ENCODE data around the gene C6orf89. TPM values are rescaled to one million over a fixed set of nuclear protein-coding genes. Genes with fewer than 3 reads are reported as not detected.

Gene C6orf89
- total RNA-seq, 5 donors from 2014 or later (not counting 1 experiment from before 2014, with no cell fraction given) = 32.6 to 57.9 (median 46.1) TPM

DNA sequence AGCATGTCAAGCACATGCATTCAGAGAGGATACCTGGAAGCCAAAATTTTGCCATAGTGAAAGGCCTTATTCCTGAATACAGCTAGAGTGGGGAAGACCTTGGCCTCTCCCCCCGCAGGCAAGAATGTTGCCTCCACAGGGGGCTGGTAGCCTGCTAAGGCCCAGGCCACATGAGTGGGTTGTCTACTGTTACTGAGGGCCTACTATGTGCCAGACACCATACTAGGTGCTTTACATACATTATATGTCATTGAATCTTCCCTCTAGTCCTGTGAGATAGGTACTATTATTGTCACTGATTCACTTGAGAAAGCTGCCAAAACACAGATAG is 68.1 kb downstream of the C6orf89 start:
- H3K9me3 ChIP-seq = no peaks in the 10 kb centered on the region
- H3K4me1 ChIP-seq (ENCODE audit: control insufficient read depth in 1 of 2, extremely low read depth in 1 of 2, insufficient read depth in 2 of 2, low read length in 2 of 2) = peaks cover 24 to 50% of the 10 kb centered on the region in 2 experiments
- Mint-ChIP-seq H3K4me1 (peaks cover 51 to 60% (median 59%) of the 10 kb centered on the region in 3 donors), H3K4me3 (peak overlapping the region; percentile 73 to 81 (median 79)), H3K36me3 (no peaks in the 10 kb centered on the region), H3K27me3 (no peaks in the 10 kb centered on the region), H3K9me3 (no peaks in the 10 kb centered on the region), H3K27ac (peak overlapping the region; percentile 86 to 88)
- ATAC-seq (replicated peaks in 1 of 4) (peak in 1 of 4 experiments; percentile 6), DNase-seq (no peak)
- H3K27me3 ChIP-seq (replicated peaks in 1 of 2; ENCODE audit: control insufficient read depth in 2 of 2, extremely low read depth in 1 of 2, insufficient read depth in 2 of 2, low read length in 1 of 2) = no peaks in the 10 kb centered on the region
- H3K27ac ChIP-seq (ENCODE audit: low read length) = no peak overlapping the region
- ChIA-PET POLR2A (no interaction called here), CTCF (no interaction called here)
- H3K36me3 ChIP-seq (ENCODE audit: control insufficient read depth in 2 of 2, extremely low read depth in 1 of 2, insufficient read depth in 1 of 2, low read length in 1 of 2) = no peaks in the 10 kb centered on the region
- peak overlapping the region in 1 of 2 donors; percentile 18 for H3K4me3 ChIP-seq (ENCODE audit: control insufficient read depth in 1 of 2, extremely low read depth in 1 of 2, low read length in 1 of 2)
- WGBS (ENCODE audit: insufficient coverage) = no CpG with 5 or more reads among the region's 1 CpG

DNA sequence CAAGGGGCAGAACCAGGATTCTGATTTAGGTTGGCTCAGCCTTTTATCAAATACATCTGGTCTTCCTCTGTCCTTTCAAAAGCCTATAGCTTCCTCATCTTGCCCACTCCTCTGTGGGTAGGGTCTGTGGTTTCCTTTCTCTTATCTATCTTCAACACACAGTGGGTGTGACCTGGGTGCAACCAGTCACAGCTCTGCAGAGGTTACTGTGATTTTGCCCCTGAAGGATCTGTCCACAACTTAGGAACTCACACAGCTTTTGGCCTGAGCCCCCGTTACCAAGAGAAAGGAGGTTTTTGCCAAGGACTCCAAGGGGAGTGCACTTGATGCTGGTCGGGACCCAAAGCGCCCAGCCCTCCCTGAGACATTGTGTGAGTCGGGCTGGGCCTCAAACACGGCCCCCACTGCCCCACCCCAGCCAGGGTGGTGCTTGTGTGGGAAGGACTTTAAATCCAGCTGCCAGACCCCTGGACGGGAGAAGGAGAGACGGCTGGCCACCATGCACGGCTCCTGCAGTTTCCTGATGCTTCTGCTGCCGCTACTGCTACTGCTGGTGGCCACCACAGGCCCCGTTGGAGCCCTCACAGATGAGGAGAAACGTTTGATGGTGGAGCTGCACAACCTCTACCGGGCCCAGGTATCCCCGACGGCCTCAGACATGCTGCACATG is 68.6 kb downstream of the C6orf89 start, which contains the start of gene PI16:
Gene PI16, plus strand, starts transcription at position 477 of the 670 bp plus-strand sequence. Its CDS starts 23 bp downstream, at position 500.
- WGBS (ENCODE audit: insufficient coverage) = 59% methylated on average over 6 of the region's 14 CpGs
- Mint-ChIP-seq H3K27ac (peak within 1 kb of the TSS; percentile 86 to 88), H3K4me1 (peaks cover 47 to 55% (median 54%) of the 10 kb centered on the region in 3 donors), H3K4me3 (peak within 1 kb of the TSS; percentile 73 to 81 (median 79)), H3K36me3 (no peaks in the 10 kb centered on the region), H3K9me3 (no peaks in the 10 kb centered on the region), H3K27me3 (no peaks in the 10 kb centered on the region)
- Histone ChIP-seq H3K4me1 (ENCODE audit: control insufficient read depth in 1 of 2, extremely low read depth in 1 of 2, insufficient read depth in 2 of 2, low read length in 2 of 2) (peaks cover 24 to 48% of the 10 kb centered on the region in 2 experiments), H3K27ac (ENCODE audit: low read length) (no peak within 1 kb of the TSS), H3K36me3 (ENCODE audit: control insufficient read depth in 2 of 2, extremely low read depth in 1 of 2, insufficient read depth in 1 of 2, low read length in 1 of 2) (no peaks in the 10 kb centered on the region), H3K4me3 (ENCODE audit: control insufficient read depth in 1 of 2, extremely low read depth in 1 of 2, low read length in 1 of 2) (peak within 1 kb of the TSS; percentile 34 to 56), H3K27me3 (replicated peaks in 1 of 2; ENCODE audit: control insufficient read depth in 2 of 2, extremely low read depth in 1 of 2, insufficient read depth in 2 of 2, low read length in 1 of 2) (no peaks in the 10 kb centered on the region), H3K9me3 (no peaks in the 10 kb centered on the region)
- ChIA-PET CTCF (no interaction called here), POLR2A (no interaction called here)
- DNase-seq (peak in 1 of 35 experiments; percentile 32), ATAC-seq (replicated peaks in 1 of 4) (peak; percentile 49 to 71 (median 60))

DNA sequence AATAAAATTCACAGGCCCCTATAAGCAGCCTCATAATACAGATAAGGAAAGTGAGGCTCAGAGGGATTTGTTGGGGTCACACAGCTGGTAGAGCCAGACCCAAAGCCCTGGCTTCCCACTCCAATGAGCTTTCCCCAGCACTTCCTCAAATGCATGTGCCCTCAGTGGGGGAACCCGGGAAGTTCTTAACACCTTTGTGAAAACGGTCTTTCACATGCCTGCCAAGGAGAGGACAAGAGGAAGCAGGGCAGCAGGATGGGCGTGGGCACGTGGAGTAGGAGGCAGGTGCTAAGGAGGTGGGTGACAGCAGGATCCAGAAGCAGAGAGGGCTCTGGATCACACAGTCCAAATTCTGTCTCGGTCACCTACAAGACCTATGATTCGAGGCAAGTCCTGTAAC is 69.4 kb downstream of the C6orf89 start:
- ATAC-seq (replicated peaks in 1 of 4) (peak in 2 of 4 experiments; percentile 21 to 49), DNase-seq (no peak)
- Histone ChIP-seq H3K4me1 (ENCODE audit: control insufficient read depth in 1 of 2, extremely low read depth in 1 of 2, insufficient read depth in 2 of 2, low read length in 2 of 2) (peaks cover 24 to 51% of the 10 kb centered on the region in 2 experiments), H3K36me3 (ENCODE audit: control insufficient read depth in 2 of 2, extremely low read depth in 1 of 2, insufficient read depth in 1 of 2, low read length in 1 of 2) (no peaks in the 10 kb centered on the region), H3K27ac (ENCODE audit: low read length) (no peak overlapping the region), H3K9me3 (no peaks in the 10 kb centered on the region), H3K4me3 (ENCODE audit: control insufficient read depth in 1 of 2, extremely low read depth in 1 of 2, low read length in 1 of 2) (peak overlapping the region; percentile 34 to 56), H3K27me3 (replicated peaks in 1 of 2; ENCODE audit: control insufficient read depth in 2 of 2, extremely low read depth in 1 of 2, insufficient read depth in 2 of 2, low read length in 1 of 2) (no peaks in the 10 kb centered on the region)
- peak overlapping the region; percentile 86 to 88 for H3K27ac Mint-ChIP-seq
- H3K4me3 Mint-ChIP-seq = peak overlapping the region; percentile 73 to 81 (median 79)
- H3K9me3 Mint-ChIP-seq = no peaks in the 10 kb centered on the region
- ChIA-PET CTCF (interaction anchor here in 1 of 2 donors (1.2 kb wide), 1 partner anchor 256 kb away, joined by 3 read pairs; no protein-coding TSS in a partner anchor), POLR2A (interaction anchor here in 1 of 2 donors (0.9 kb wide), 1 partner anchor 8 kb away, joined by 3 read pairs; no protein-coding TSS in a partner anchor)
- no peaks in the 10 kb centered on the region for H3K36me3 Mint-ChIP-seq
- 11% methylated on average over 4 of the region's 6 CpGs for WGBS (ENCODE audit: insufficient coverage)
- no peaks in the 10 kb centered on the region for H3K27me3 Mint-ChIP-seq
- H3K4me1 Mint-ChIP-seq = peaks cover 45 to 50% (median 47%) of the 10 kb centered on the region in 3 donors

- ATAC-seq (replicated peaks in 1 of 4) = peak; percentile 32 to 68 (median 52)
- peak overlapping the region; percentile 73 to 81 (median 79) for H3K4me3 Mint-ChIP-seq
- ChIA-PET CTCF (interaction anchor here in 1 of 2 donors (1.2 kb wide), 1 partner anchor 255 kb away, joined by 3 read pairs; no protein-coding TSS in a partner anchor), POLR2A (interaction anchor here in 1 of 2 donors (0.9 to 1.3 kb wide), 2 partner anchors 9 to 10 kb away, joined by 3 read pairs; no protein-coding TSS in a partner anchor)
- Histone ChIP-seq H3K27ac (ENCODE audit: low read length) (no peak overlapping the region), H3K27me3 (replicated peaks in 1 of 2; ENCODE audit: control insufficient read depth in 2 of 2, extremely low read depth in 1 of 2, insufficient read depth in 2 of 2, low read length in 1 of 2) (no peaks in the 10 kb centered on the region), H3K36me3 (ENCODE audit: control insufficient read depth in 2 of 2, extremely low read depth in 1 of 2, insufficient read depth in 1 of 2, low read length in 1 of 2) (no peaks in the 10 kb centered on the region), H3K4me1 (ENCODE audit: control insufficient read depth in 1 of 2, extremely low read depth in 1 of 2, insufficient read depth in 2 of 2, low read length in 2 of 2) (peaks cover 24 to 57% of the 10 kb centered on the region in 2 experiments), H3K9me3 (no peaks in the 10 kb centered on the region), H3K4me3 (ENCODE audit: control insufficient read depth in 1 of 2, extremely low read depth in 1 of 2, low read length in 1 of 2) (peak overlapping the region; percentile 33 to 34)
- DNase-seq = no peak
- peaks cover 45 to 52% (median 50%) of the 10 kb centered on the region in 3 donors for H3K4me1 Mint-ChIP-seq
- peak overlapping the region; percentile 86 to 88 for H3K27ac Mint-ChIP-seq
- 73% methylated on average over 7 of the region's 9 CpGs for WGBS (ENCODE audit: insufficient coverage)
- H3K9me3 Mint-ChIP-seq = no peaks in the 10 kb centered on the region
- no peaks in the 10 kb centered on the region for H3K36me3 Mint-ChIP-seq
- H3K27me3 Mint-ChIP-seq = no peaks in the 10 kb centered on the region
Observed at GRCh38 chr6:36955671-36956445, 70.1 kb downstream of the C6orf89 start.

GRCh38 chr6:36956446-36956820 is 70.7 kb downstream of the C6orf89 start:
- H3K9me3 ChIP-seq = no peaks in the 10 kb centered on the region
- peaks cover 24 to 62% of the 10 kb centered on the region in 2 experiments for H3K4me1 ChIP-seq (ENCODE audit: control insufficient read depth in 1 of 2, extremely low read depth in 1 of 2, insufficient read depth in 2 of 2, low read length in 2 of 2)
- H3K36me3 ChIP-seq (ENCODE audit: control insufficient read depth in 2 of 2, extremely low read depth in 1 of 2, insufficient read depth in 1 of 2, low read length in 1 of 2) = no peaks in the 10 kb centered on the region
- ChIA-PET CTCF (interaction anchor here in 1 of 2 donors (1.2 kb wide), 1 partner anchor 254 kb away, joined by 3 read pairs; no protein-coding TSS in a partner anchor), POLR2A (interaction anchor here (0.6 to 1.3 kb wide), 3 partner anchors 10 to 401 kb away, joined by 3 to 4 read pairs (median 3); no protein-coding TSS in a partner anchor)
- H3K4me3 ChIP-seq (ENCODE audit: control insufficient read depth in 1 of 2, extremely low read depth in 1 of 2, low read length in 1 of 2) = no peak overlapping the region
- H3K36me3 Mint-ChIP-seq = no peaks in the 10 kb centered on the region
- H3K4me1 Mint-ChIP-seq = peaks cover 50 to 58% (median 56%) of the 10 kb centered on the region in 3 donors
- H3K27me3 Mint-ChIP-seq = no peaks in the 10 kb centered on the region
- peak overlapping the region in 1 of 3 donors; percentile 81 for H3K4me3 Mint-ChIP-seq
- no peak for DNase-seq
- H3K27ac Mint-ChIP-seq = peak overlapping the region; percentile 86 to 88
- no peaks in the 10 kb centered on the region for H3K9me3 Mint-ChIP-seq
- H3K27me3 ChIP-seq (replicated peaks in 1 of 2; ENCODE audit: control insufficient read depth in 2 of 2, extremely low read depth in 1 of 2, insufficient read depth in 2 of 2, low read length in 1 of 2) = no peaks in the 10 kb centered on the region
- H3K27ac ChIP-seq (ENCODE audit: low read length) = no peak overlapping the region
- no peak for ATAC-seq (replicated peaks in 1 of 4)

DNA sequence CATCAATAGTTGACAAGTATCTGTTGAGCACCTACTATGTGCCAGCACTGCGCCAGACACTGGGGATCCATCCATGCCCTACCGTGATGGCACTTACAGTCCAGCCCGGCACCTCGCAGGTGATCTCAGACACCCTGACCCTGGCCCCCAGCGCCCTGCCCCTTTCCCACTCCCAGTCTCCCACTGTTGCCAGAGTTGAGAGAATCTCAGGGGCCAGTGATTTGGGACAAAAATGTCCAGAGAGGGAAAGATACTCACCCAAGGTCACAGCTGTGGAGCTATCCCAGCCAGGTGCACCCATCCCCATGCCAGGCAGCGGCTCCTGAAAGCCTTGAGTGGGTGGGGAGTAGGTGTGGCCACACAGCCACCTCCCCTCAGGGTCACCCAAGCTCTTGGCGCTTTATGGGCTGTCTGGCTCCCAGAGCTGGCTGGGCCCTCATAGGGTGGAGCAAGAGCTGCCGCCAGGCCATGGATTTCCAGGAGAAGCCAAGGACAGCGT is 72.1 kb downstream of the C6orf89 start:
- no peaks in the 10 kb centered on the region for H3K9me3 ChIP-seq
- ChIA-PET CTCF (no interaction called here), POLR2A (interaction anchor here in 1 of 2 donors (0.5 kb wide), 1 partner anchor 315 kb away, joined by 6 read pairs; no protein-coding TSS in a partner anchor)
- no peak for DNase-seq
- H3K36me3 ChIP-seq (ENCODE audit: control insufficient read depth in 2 of 2, extremely low read depth in 1 of 2, insufficient read depth in 1 of 2, low read length in 1 of 2) = no peaks in the 10 kb centered on the region
- no peaks in the 10 kb centered on the region for H3K27me3 ChIP-seq (replicated peaks in 1 of 2; ENCODE audit: control insufficient read depth in 2 of 2, extremely low read depth in 1 of 2, insufficient read depth in 2 of 2, low read length in 1 of 2)
- 95% methylated on average over 7 of the region's 9 CpGs for WGBS (ENCODE audit: insufficient coverage)
- Mint-ChIP-seq H3K4me1 (peaks cover 54 to 65% (median 58%) of the 10 kb centered on the region in 3 donors), H3K4me3 (no peak overlapping the region), H3K27ac (peak overlapping the region; percentile 36 to 77), H3K36me3 (no peaks in the 10 kb centered on the region), H3K27me3 (no peaks in the 10 kb centered on the region), H3K9me3 (no peaks in the 10 kb centered on the region)
- ATAC-seq (replicated peaks in 1 of 4) = no peak
- no peak overlapping the region for H3K4me3 ChIP-seq (ENCODE audit: control insufficient read depth in 1 of 2, extremely low read depth in 1 of 2, low read length in 1 of 2)
- no peak overlapping the region for H3K27ac ChIP-seq (ENCODE audit: low read length)
- peaks cover 27 to 74% of the 10 kb centered on the region in 2 experiments for H3K4me1 ChIP-seq (ENCODE audit: control insufficient read depth in 1 of 2, extremely low read depth in 1 of 2, insufficient read depth in 2 of 2, low read length in 2 of 2)

Data from T-cell (primary cell).